Measurements from ENCODE around the gene S100PBP.

Gene S100PBP

GRCh38 chr1:32871364-32872191, 54.1 kb downstream of the S100PBP start:
- no peak for DNase-seq

DNA sequence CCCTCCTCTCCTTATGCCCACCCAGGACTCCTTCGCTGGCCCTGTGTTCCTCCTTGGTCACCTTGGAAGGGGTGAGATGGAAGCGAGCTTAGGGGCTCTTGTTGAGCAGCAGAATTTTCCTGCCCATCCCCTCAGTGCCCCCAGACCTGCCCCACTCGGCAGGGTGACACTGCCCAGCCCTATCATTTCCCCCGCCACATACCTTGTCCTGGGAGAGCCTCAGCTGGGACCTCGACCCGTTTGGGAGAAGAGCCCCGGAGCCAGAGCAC, 54.7 kb downstream of the S100PBP start:
- DNase-seq: no peak

DNA sequence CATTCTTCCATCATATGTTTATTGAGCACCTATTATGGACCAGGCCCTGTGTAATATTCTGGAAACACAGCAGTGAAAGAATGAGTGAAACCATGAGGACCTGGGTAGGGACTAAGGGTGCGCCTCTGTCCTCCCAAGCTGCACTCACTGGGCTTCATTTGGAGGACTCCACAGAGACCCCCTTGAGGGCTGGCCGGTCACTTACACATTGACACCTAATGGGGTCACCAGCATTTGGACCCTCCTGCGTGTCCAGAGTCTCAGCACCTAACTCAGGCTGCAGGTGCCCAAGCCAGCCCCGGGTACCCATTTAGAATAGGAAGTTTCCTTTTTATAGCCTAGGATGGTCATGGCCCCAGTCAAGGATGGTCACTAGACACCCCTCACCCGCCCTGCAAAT, 56.0 kb downstream of the S100PBP start:
- DNase-seq: no peak

DNA sequence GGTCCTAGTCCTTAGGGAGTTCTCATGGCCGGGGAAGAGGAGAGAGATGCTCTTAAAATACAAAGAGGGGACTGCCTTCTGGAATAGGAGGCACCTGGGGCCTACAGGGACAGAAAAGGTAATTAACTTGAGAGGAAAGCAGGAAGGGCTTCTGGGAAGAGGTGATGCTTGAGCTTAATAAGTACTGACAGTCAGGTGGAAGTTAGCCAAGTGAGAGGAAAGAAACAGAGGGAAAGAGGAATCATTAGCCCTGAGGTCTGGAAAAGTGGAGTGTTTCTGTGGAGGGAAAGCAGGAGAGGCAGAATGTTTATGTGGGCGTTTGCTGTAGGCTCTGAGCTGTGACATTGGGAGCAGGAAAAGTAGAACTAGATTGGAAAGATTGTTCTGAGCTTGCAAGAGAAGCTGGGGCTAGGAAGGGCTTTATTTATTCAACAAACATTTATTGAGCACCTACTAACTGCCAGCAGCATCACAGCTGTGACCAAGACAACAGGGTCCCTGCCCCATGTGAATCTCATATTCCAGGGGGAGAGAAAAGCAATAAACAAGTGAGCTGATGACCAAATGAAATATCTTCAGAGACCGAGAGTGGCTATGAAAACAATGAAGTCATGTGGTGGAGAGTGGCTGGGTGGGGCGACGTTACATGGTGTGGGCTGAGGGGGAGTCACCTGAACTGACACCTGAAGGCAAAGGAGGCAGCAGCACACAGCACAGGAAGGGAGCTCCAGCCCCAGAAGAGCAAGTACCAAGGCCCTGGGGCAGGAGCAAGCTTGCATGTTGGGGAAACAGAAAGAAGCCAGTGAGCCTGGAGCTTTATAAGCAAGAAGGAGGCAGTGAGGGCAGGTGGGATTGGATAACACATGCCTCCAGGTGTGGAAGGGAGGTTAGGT, 57.7 kb downstream of the S100PBP start:
- DNase-seq: no peak

- DNase-seq: no peak
Measured at GRCh38 chr1:32876341-32877210, 59.1 kb downstream of the S100PBP start.

GRCh38 chr1:32877211-32878110, 60.0 kb downstream of the S100PBP start:
- DNase-seq: no peak

DNA sequence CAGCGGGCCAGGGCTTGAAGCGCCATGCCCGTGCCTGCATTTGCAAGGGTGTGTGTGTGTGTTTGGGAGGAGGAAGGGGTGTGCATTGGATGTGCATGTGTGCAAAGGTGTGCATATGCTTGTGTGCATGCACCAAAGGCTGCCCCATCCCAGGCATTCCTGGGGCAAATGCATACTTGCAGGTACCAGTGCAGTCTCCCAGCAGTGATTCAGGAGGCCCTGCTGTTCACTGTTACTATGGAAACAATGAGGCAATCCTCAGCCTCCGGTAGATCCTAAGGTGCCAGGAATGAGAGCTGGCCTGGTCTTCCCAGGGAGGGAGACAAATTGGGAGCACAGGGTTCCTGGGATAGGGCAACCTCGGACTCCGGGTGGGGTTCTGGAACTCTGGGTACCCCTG, 60.7 kb downstream of the S100PBP start:
- no peak for DNase-seq

GRCh38 chr1:32878637-32879041, 61.2 kb downstream of the S100PBP start:
- DNase-seq: no peak

GRCh38 chr1:32881291-32881690, 63.8 kb downstream of the S100PBP start:
- no peak for DNase-seq

DNA sequence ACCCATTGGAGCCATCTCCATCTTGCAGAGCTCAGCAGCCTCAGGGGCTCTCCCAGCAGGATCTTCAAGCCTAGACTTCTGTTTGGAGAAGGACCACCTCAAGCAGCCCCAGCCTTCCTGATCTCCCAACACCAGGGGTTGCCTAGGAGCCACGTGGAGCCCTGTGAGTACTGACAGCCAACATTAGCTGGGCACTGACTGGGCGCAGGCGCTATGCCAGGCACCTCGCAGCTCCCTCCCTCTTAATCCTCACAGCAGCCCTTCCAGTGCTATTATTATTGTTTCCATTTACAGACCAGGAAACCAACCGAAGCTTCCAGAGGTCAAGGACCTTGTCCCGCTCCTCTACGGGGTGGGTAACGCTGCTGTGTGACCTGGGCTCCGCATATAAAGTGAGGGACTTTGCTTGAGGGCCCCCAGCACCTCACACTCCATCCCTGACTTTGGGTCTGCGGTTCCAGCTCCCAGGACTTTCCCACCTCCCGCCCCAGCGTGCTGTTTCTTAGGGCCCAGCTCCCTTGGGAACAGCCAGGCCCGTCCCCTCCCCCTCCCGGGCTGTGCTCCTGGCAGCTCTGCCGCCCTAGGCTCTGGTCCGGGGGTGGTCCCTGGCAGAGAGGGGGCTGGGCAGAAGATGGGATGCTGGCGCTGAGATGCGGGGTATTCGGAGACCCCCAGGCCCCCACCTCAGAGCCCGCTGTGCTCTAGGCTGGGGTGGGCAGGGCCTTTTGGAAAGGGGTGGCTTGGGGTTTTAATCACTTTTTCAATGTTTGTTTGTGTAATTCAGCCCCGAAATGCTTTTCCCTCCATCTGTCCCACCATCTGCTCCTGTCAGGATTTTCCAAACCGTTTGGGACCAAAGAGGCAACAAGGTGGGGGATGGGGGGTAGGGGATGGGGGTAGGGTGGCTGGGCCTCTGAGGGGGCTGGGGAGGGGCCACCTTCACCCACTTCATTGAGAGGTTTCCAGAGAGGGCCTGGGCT, 64.7 kb downstream of the S100PBP start:
- no peak for DNase-seq

DNA sequence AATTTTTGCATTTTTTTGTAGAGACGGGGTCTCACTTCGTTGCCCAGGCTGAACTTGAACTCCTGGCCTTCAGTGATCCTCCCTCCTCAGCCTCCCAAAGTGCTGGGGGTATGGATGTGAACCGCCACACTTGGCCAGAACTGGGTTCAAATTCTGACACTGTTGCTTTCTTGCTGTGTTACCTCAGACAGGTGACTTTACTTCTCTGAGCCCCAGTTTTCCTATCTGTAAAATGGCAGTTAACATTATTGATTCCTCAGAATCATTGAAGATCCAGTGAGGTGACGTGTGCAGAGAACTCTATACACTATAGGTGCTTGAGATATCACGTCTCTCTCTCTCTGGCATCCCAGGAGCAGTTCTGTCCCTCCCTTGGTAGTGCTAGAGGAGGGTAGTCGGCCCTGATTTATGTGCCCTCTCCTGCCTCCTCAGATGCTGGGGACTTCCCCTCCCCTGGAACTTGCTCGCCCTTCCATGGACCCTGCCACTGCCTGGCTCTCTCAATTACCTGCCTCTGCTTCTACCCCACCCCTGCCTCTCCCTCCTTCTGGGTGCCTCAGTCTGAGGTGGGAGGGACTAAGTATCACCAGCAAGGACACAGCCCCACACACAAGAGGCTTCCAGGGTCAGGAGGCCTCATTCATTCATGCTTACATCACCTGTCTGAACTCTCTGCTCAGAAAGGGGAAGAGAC, 66.0 kb downstream of the S100PBP start:
- no peak for DNase-seq

- DNase-seq: no peak
Measured at GRCh38 chr1:32884032-32884372, 66.5 kb downstream of the S100PBP start.

DNA sequence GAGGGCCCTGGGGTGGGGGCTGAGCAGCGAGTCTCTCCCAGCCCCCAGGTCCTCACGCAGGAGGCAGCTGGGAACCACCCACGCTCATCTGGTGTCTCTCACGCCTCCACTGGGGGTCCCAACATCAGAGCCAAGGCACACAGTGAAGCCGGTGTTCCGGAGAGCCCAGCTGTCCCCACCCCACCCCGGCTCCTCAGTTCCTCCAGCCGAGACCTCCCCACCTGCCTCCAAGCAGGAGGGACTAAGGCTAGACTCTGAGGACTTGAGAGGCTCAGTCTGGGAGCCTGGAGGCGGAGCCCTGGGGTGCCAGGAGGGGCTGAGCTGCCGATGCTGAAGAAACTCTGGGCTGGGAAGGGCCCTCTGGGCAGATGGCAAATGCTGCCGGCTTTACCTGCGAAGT, 67.3 kb downstream of the S100PBP start:
- DNase-seq: no peak

- DNase-seq: no peak
Measured at GRCh38 chr1:32885676-32886003, 68.2 kb downstream of the S100PBP start.

DNA sequence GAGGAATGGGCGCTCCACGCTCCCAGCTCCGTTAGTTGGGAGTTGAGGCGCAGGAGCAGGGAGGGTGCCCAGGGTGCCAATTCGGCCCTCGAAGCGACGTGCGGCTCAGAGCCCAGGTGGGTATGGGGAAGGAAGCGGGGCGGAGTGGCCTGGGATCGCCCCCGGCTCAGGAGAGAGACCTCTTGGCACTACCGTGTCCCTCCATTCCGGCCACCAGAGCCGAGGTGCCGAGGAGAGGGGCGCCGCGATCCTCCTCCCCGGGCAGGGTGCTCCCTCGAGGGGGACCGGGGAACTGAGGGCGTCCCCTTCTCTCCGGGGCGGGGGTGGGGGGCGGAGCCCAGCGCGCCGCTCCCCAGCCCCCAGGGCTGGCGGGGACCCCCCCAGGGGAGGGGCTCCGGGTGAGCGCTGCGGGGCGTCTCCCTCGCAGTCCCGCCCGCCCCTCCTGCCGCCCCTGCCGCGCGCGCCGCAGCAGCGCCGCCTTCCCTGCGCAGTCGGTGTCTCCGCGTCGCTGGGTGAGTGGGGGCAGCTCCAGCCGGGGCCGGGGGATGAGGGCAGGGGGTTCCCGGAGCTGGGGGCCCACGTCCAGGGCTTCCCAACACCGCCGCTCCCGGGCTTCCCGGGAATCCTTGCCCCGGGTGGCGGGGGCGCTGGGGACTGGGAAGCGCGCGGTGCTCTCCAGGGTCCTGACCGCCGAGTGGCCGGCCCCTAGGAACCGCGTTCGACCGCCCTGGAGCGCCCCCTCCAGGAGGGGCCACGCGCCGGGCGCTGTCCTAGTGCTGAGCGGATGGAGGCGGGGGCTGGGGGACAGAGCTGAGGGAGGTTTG, 68.8 kb downstream of the S100PBP start, which contains the start of gene HPCA:
Gene HPCA (plus strand): TSS at position 488 of the 824 bp plus-strand sequence. CDS start 2,408 bp downstream, outside the sequence.
- no peak for DNase-seq

GRCh38 chr1:32886828-32887414, 69.5 kb downstream of the S100PBP start:
- DNase-seq: no peak

DNA sequence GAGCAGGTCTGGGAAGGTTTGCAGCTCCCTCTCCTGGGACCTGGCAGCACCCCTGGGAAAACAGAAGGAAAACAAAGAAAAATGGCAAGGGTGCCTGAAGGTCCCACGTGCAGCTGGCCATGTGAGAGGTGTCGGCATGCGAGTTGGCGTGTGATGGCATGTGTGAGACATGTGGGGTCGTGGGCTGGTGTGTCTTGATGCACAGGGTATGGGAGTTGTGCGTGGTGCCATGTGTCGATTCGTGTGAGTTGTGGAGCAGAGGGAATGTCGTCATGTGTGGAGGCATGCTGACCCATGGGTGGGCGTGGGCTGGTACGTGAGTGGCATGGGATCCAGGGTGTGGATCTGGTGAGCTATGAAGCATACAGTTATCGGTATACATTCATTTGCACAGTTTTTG, 70.2 kb downstream of the S100PBP start:
- DNase-seq: no peak

- no peak for DNase-seq
Measured at GRCh38 chr1:32888134-32888533, 70.7 kb downstream of the S100PBP start.

Data from NCI-H1436 treated with DMSO at 0.1 percent for 48 hours (cell line).